Measurements from ENCODE around the gene NOTUM.

Gene NOTUM

GRCh38 chr17:81933178-81933699 is 27.7 kb downstream of the NOTUM start:
- no peak overlapping the region for H3K4me3 ChIP-seq (ENCODE audit: low read depth, low read length)
- no peaks in the 10 kb centered on the region; the same call in 1 of the 2 replicates for H3K4me1 ChIP-seq (ENCODE audit: control insufficient read depth, insufficient read depth, low read length)
- CTCF ChIA-PET: interaction anchor here (0.7 kb wide), 1 partner anchor 86 kb away, joined by 3 read pairs; no protein-coding TSS in a partner anchor
- H3K36me3 ChIP-seq (ENCODE audit: control insufficient read depth in 2 of 2, insufficient read depth in 1 of 2, low read length in 2 of 2): peaks cover 0 to 13% of the 10 kb centered on the region in 2 experiments; a peak in 1 of 3 replicates
- POLR2A ChIA-PET: interaction anchor here (0.9 to 1.8 kb wide), 2 partner anchors 9 to 11 kb away, joined by 3 to 5 read pairs; no protein-coding TSS in a partner anchor
- no peak for TF ChIP-seq ZNF548 (tag by site-specific recombination; IDR thresholded peaks at IDR 0.05)
- no peak for TF ChIP-seq MYNN (tag by site-specific recombination; IDR thresholded peaks at IDR 0.05; ENCODE audit: borderline replicate concordance)
- 0 out of 2 replicates have a peak, but pooled peaks have one; percentile 28 for TF ChIP-seq GLIS2 (tag by site-specific recombination; IDR thresholded peaks at IDR 0.05)
- TF ChIP-seq REPIN1 (tag by site-specific recombination; IDR thresholded peaks at IDR 0.05; ENCODE audit: low read depth): no peak
- no peak for TF ChIP-seq ZNF558 (tag by site-specific recombination; IDR thresholded peaks at IDR 0.05)
- TF ChIP-seq HOXD13 (CRISPR knock-in tag; IDR thresholded peaks at IDR 0.05; ENCODE audit: borderline replicate concordance): no peak
- TF ChIP-seq ZNF529 (tag by site-specific recombination; IDR thresholded peaks at IDR 0.05; ENCODE audit: insufficient replicate concordance): no peak
- no peak for TF ChIP-seq ZSCAN4 (tag by site-specific recombination; IDR thresholded peaks at IDR 0.05)
- no peak for TF ChIP-seq PRDM1 (tag by site-specific recombination; IDR thresholded peaks at IDR 0.05)
- peak; percentile 23; the same call in 1 of the 2 replicates for TF ChIP-seq EGR2 (tag by site-specific recombination; IDR thresholded peaks at IDR 0.05; ENCODE audit: low read depth)
- H3K9me3 ChIP-seq (ENCODE audit: control insufficient read depth, insufficient read depth, low read depth, low read length): no peaks in the 10 kb centered on the region
- no peak overlapping the region for H3K27ac ChIP-seq (ENCODE audit: extremely low read depth, low read depth, low read length)

DNA sequence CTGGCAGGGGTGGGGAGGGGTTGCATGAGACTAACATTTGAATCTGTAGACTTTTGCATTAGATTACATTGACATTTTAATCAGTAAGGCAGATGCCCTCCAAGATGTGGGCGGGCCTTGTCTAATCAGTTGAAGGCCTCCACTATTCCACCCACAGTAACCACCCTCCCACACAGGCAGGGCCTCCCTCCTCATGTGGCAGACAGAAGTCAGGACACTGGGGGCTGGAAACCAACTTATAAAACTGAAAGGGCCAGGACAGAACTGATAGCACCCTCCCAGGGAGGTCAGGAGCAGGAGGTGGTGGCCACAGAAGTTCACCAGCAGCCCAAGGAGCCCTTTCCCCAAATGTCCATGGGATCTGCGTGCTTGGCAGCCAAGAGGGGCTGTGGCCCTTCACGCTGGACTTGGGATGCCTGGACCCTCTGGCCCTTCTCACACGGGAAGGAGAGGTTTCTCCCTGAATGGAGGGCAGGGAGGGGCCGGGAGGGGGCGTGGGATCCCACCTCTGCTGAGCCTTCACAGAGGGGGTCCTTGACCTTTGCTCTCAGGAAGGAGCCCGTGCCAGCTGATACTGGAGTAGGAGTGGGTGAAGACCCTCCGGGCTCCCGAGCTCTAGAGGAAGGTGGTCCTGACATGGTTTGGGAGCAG is 28.5 kb downstream of the NOTUM start:
- Histone ChIP-seq H3K4me3 (ENCODE audit: low read depth, low read length) (no peak overlapping the region), H3K4me1 (ENCODE audit: control insufficient read depth, insufficient read depth, low read length) (no peaks in the 10 kb centered on the region; the same call in 1 of the 2 replicates), H3K36me3 (ENCODE audit: control insufficient read depth in 2 of 2, insufficient read depth in 1 of 2, low read length in 2 of 2) (peaks cover 0 to 13% of the 10 kb centered on the region in 2 experiments; a peak in 1 of 3 replicates), H3K9me3 (ENCODE audit: control insufficient read depth, insufficient read depth, low read depth, low read length) (no peaks in the 10 kb centered on the region), H3K27ac (ENCODE audit: extremely low read depth, low read depth, low read length) (no peak overlapping the region)
- POLR2A ChIA-PET: interaction anchor here (1.5 kb wide), 1 partner anchor 89 kb away, joined by 4 read pairs; no protein-coding TSS in a partner anchor
- CTCF ChIA-PET: interaction anchor here (1.2 kb wide), 1 partner anchor 87 kb away, joined by 3 read pairs; no protein-coding TSS in a partner anchor
- TF ChIP-seq ZNF747 (tag by site-specific recombination; IDR thresholded peaks at IDR 0.05) (no peak), HOXA7 (CRISPR knock-in tag; IDR thresholded peaks at IDR 0.05; ENCODE audit: borderline replicate concordance) (no peak), ZNF549 (tag by site-specific recombination; IDR thresholded peaks at IDR 0.05) (no peak), EGR2 (tag by site-specific recombination; IDR thresholded peaks at IDR 0.05; ENCODE audit: low read depth) (peak; percentile 91), ZNF324 (tag by site-specific recombination; IDR thresholded peaks at IDR 0.05) (no peak), ZFHX2 (tag by site-specific recombination; conservative IDR thresholded peaks at IDR 0.05) (peak; percentile 95), ZNF621 (tag by site-specific recombination; IDR thresholded peaks at IDR 0.05) (no peak), GLIS1 (tag by site-specific recombination; IDR thresholded peaks at IDR 0.05) (peak; percentile 32), ZNF221 (tag by site-specific recombination; IDR thresholded peaks at IDR 0.05; ENCODE audit: borderline replicate concordance) (no peak), ZNF596 (tag by site-specific recombination; IDR thresholded peaks at IDR 0.05) (no peak), ZIC2 (tag by site-specific recombination; IDR thresholded peaks at IDR 0.05) (no peak), ZBTB7A (tag by site-specific recombination; IDR thresholded peaks at IDR 0.05; ENCODE audit: low read depth) (no peak), INSM2 (tag by site-specific recombination; IDR thresholded peaks at IDR 0.05) (no peak), ZNF830 (tag by site-specific recombination; IDR thresholded peaks at IDR 0.05; ENCODE audit: low read depth) (no peak), ZNF239 (tag by site-specific recombination; IDR thresholded peaks at IDR 0.05) (no peak), ZNF629 (tag by site-specific recombination; IDR thresholded peaks at IDR 0.05) (no peak), ZSCAN18 (tag by site-specific recombination; IDR thresholded peaks at IDR 0.05) (no peak), ZNF544 (tag by site-specific recombination; IDR thresholded peaks at IDR 0.05) (no peak), ZNF121 (tag by site-specific recombination; IDR thresholded peaks at IDR 0.05) (no peak), RBAK (tag by site-specific recombination; IDR thresholded peaks at IDR 0.05) (no peak), SP2 (tag by site-specific recombination; IDR thresholded peaks at IDR 0.05) (0 out of 2 replicates have a peak, but pooled peaks have one; percentile 9), ZNF10 (tag by site-specific recombination; IDR thresholded peaks at IDR 0.05) (peak; percentile 100)

Data from HEK293 (cell line).